Measurements from ENCODE around the gene WDR43.
A peak's percentile ranks its signal among the peaks of the same experiment; 100 is the strongest.

WDR43 gene

GRCh38 chr2:28994679-28995078 is 100.2 kb downstream of the WDR43 start:
- no peak for DNase-seq

GRCh38 chr2:28995765-28996750 is 101.6 kb downstream of the WDR43 start:
- DNase-seq: peak; percentile 26

- DNase-seq: peak; percentile 51
Observed at GRCh38 chr2:28997237-28997846, 102.9 kb downstream of the WDR43 start.

Data from fibroblast of skin of scalp (primary cell).